RWPE2 (cell line): ENCODE measurements around the gene IL1RAPL1.

ENCODE experiments used
- ATAC-seq: fragments of 200-7000 bp; cut with Tn5 transposase; 3 replicates; pipeline ENCODE4 v1.9.1; 2021; ENCODE audit warnings: low read depth
- DNase-seq: peaks from one replicate; pipeline ENCODE4 v3.0.0-alpha.2; 2020; ENCODE audit warnings: low spot score
- H3K27ac ChIP-seq: fragments of 450-650 bp; 2 replicates; pipeline ENCODE4 v1.5.1; 2017; ENCODE audit warnings: mild to moderate bottlenecking; ENCODE audit not compliant: poor library complexity, severe bottlenecking
- H3K27me3 ChIP-seq: fragments of 250-450 bp; sonication (Bioruptor Pico); 2 replicates; pipeline ENCODE4 v1.5.1; 2021; ENCODE audit warnings: mild to moderate bottlenecking, moderate library complexity; ENCODE audit not compliant: insufficient read depth, poor library complexity, severe bottlenecking
- H3K36me3 ChIP-seq: fragments of 250-450 bp; sonication (Bioruptor Pico); 2 replicates; pipeline ENCODE4 v1.5.1; 2020; ENCODE audit warnings: low read depth, mild to moderate bottlenecking, moderate library complexity
- H3K4me1 ChIP-seq: fragments of 250-450 bp; sonication (Bioruptor Pico); 2 replicates; pipeline ENCODE4 v1.5.1; 2021; ENCODE audit warnings: mild to moderate bottlenecking, moderate library complexity; ENCODE audit not compliant: insufficient read depth, poor library complexity, severe bottlenecking
- H3K4me3 ChIP-seq: fragments of 250-450 bp; sonication (Bioruptor Pico); 2 replicates; pipeline ENCODE4 v1.5.1; 2021; ENCODE audit warnings: mild to moderate bottlenecking, moderate library complexity; ENCODE audit not compliant: severe bottlenecking
- H3K9me3 ChIP-seq: fragments of 250-450 bp; sonication (Bioruptor Pico); 2 replicates; pipeline ENCODE4 v1.5.1; 2021; ENCODE audit warnings: mild to moderate bottlenecking, moderate library complexity; ENCODE audit not compliant: severe bottlenecking
- CTCF ChIP-seq: fragments of 450-650 bp; IDR thresholded peaks from one replicate; pipeline ENCODE4 v1.5.1; 2017; ENCODE audit warnings: mild to moderate bottlenecking, moderate library complexity; ENCODE audit not compliant: poor library complexity, severe bottlenecking

Gene IL1RAPL1

GRCh38 chrX:29215251-29215650 is 628.0 kb downstream of the IL1RAPL1 start:
- Histone ChIP-seq H3K27ac (no peak overlapping the region), H3K4me3 (no peak overlapping the region), H3K4me1 (no peaks in the 10 kb centered on the region), H3K36me3 (no peaks in the 10 kb centered on the region), H3K27me3 (no peaks in the 10 kb centered on the region), H3K9me3 (no peaks in the 10 kb centered on the region)
- TF ChIP-seq CTCF = no peak
- ATAC-seq (no peak), DNase-seq (no peak)

DNA sequence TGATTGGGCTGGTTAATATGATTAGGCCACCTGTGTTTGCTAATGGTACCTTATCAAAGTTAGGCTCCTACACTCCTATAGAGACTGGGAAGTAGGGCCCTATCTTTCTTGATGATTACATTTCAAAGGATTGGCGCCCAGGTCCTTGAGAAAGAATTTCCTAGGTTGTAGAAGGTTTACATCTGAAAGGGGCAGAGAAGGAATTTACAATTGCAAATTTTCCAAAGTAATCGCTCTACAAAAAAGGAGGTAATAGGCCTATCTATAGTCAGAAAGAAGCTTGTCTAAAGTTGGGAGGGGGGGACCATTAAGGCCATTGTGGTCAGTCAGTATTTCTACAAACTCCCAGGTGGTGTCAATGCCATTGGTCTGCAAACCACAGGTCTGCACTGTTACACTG is 638.4 kb downstream of the IL1RAPL1 start:
- no peak for TF ChIP-seq CTCF
- H3K9me3 ChIP-seq = no peaks in the 10 kb centered on the region
- ATAC-seq = no peak
- no peaks in the 10 kb centered on the region for H3K36me3 ChIP-seq
- no peak overlapping the region for H3K4me3 ChIP-seq
- no peak for DNase-seq
- no peaks in the 10 kb centered on the region for H3K27me3 ChIP-seq
- no peaks in the 10 kb centered on the region for H3K4me1 ChIP-seq
- no peak overlapping the region for H3K27ac ChIP-seq

DNA sequence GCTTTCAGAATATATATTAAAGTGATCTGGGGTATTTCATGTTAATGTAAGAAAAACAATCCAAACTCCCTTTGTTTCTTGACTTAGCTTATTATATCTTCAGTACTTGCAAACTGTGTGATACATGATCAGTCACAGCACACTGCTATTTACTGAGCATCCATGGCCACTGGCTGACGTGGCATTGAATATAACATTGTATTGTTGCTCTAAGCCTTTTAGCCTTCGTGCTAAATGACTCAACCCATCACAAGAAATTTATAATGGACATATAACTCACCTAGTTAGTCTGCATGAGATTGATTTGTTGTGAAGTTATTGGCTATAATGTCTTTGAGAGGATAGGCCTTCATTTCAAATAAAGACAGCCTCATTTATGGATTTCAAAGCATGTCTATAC is 642.6 kb downstream of the IL1RAPL1 start:
- DNase-seq (no peak), ATAC-seq (no peak)
- H3K9me3 ChIP-seq = no peaks in the 10 kb centered on the region
- H3K36me3 ChIP-seq = no peaks in the 10 kb centered on the region
- no peaks in the 10 kb centered on the region for H3K4me1 ChIP-seq
- H3K27me3 ChIP-seq = no peaks in the 10 kb centered on the region
- no peak for TF ChIP-seq CTCF
- no peak overlapping the region for H3K27ac ChIP-seq
- H3K4me3 ChIP-seq = no peak overlapping the region

- DNase-seq (no peak), ATAC-seq (no peak)
- Histone ChIP-seq H3K4me1 (no peaks in the 10 kb centered on the region), H3K4me3 (no peak overlapping the region), H3K27me3 (no peaks in the 10 kb centered on the region), H3K36me3 (no peaks in the 10 kb centered on the region), H3K9me3 (no peaks in the 10 kb centered on the region), H3K27ac (no peak overlapping the region)
- peak; percentile 37 for TF ChIP-seq CTCF
Observed at GRCh38 chrX:29231800-29232199, 644.6 kb downstream of the IL1RAPL1 start.

- DNase-seq = no peak
- Histone ChIP-seq H3K4me1 (no peaks in the 10 kb centered on the region), H3K9me3 (no peaks in the 10 kb centered on the region), H3K27me3 (no peaks in the 10 kb centered on the region), H3K4me3 (no peak overlapping the region), H3K27ac (no peak overlapping the region), H3K36me3 (no peaks in the 10 kb centered on the region)
- ATAC-seq = no peak
- TF ChIP-seq CTCF = no peak
Observed at GRCh38 chrX:29233592-29234183, 646.4 kb downstream of the IL1RAPL1 start.
